Small intestine (tissue), 7 donors: ENCODE results near the gene ZNF426. TPM values are rescaled to one million over a fixed set of nuclear protein-coding genes. Genes with fewer than 3 reads are reported as not detected.

Experiments
- DNase-seq, 2 donors: peaks; one replicate each; pipeline versions ENCODE4 v3.0.0 to v3.0.0-alpha.2; 2013
- FAIRE-seq: peaks from 2 replicates; lab custom pipeline; 2012; peaks lifted over from hg19 to GRCh38; lab: Jason Lieb, UNC
- H3K27ac ChIP-seq, 3 donors: one replicate each; pipeline ENCODE4 v1.5.1; 2013; ENCODE audit warnings: low read length in 2 of 3, mild to moderate bottlenecking in 2 of 3, control low read depth in 1 of 3, inconsistent platforms in 1 of 3, low read depth in 1 of 3, moderate library complexity in 1 of 3
- H3K27me3 ChIP-seq, 3 donors: one replicate each; pipeline ENCODE4 v1.6.1; 2013; ENCODE audit warnings: low read length in 3 of 3, inconsistent platforms in 1 of 3; ENCODE audit not compliant: control insufficient read depth in 3 of 3, insufficient read depth in 3 of 3
- H3K36me3 ChIP-seq, 3 donors: one replicate each; pipeline ENCODE4 v1.6.1; 2013; ENCODE audit warnings: low read length in 3 of 3, inconsistent platforms in 1 of 3, low read depth in 1 of 3, mild to moderate bottlenecking in 1 of 3, moderate library complexity in 1 of 3; ENCODE audit not compliant: control insufficient read depth in 3 of 3, insufficient read depth in 2 of 3
- H3K4me1 ChIP-seq, 3 donors: one replicate each; pipeline ENCODE4 v1.6.1; 2013; ENCODE audit warnings: low read length in 2 of 3, inconsistent platforms in 1 of 3, low read depth in 1 of 3, mild to moderate bottlenecking in 1 of 3, moderate library complexity in 1 of 3; ENCODE audit not compliant: control insufficient read depth in 3 of 3, insufficient read depth in 2 of 3
- H3K4me3 ChIP-seq, 3 donors: one replicate each; pipeline ENCODE4 v1.5.1; 2013; ENCODE audit warnings: low read length in 3 of 3, control low read depth in 1 of 3, inconsistent platforms in 1 of 3, low read depth in 1 of 3, mild to moderate bottlenecking in 1 of 3, moderate library complexity in 1 of 3
- H3K9me3 ChIP-seq, 2 donors: one replicate each; pipeline ENCODE4 v1.6.1; 2013; ENCODE audit warnings: low read depth in 1 of 2, low read length in 1 of 2; ENCODE audit not compliant: control insufficient read depth in 2 of 2, insufficient read depth in 1 of 2
- polyA plus RNA-seq, 4 donors: library from polyadenylated mRNA; stranded (reverse) in 3 of 4; unstranded in 1 of 4; fragments of 200-250 nt in 3 of 4; fragments of 120-200 nt in 1 of 4; gene quantifications; one replicate each; pipeline versions ENCODE4 v1.2.1 to v1.2.3, GENCODE V29; 2013
- donor health status: healthy with polysubstance abuse.
- donor health status: control.
- donor health status: control.
- donor health status: Bipolar disorder and iron deficiency.
- donor health status: healthy.

ZNF426 gene
- polyA plus RNA-seq, 4 donors = 1.1 to 11.5 (median 2.8) TPM

GRCh38 chr19:9474975-9475374 lies 63.5 kb downstream of the ZNF426 start:
- FAIRE-seq = no peak
- peaks cover 0 to 20% of the 10 kb centered on the region in 2 donors for H3K9me3 ChIP-seq
- no peaks in the 10 kb centered on the region for H3K36me3 ChIP-seq
- no peaks in the 10 kb centered on the region for H3K27me3 ChIP-seq
- no peaks in the 10 kb centered on the region for H3K4me1 ChIP-seq
- H3K27ac ChIP-seq = no peak overlapping the region
- DNase-seq = no peak
- H3K4me3 ChIP-seq = no peak overlapping the region

Other genes with a start within 250 kb of the ZNF426 start
- 1 to 10 TPM in 3 of 4 donors, under 1 TPM in 1; 0.22 to 3.8 (median 1.4) TPM for gene ZNF699, start 228.8 kb downstream of the ZNF426 start, polyA plus RNA-seq
- 1 to 10 TPM; 3.8 to 9.9 (median 7.1) TPM for gene ZNF559, start 214.5 kb downstream of the ZNF426 start, polyA plus RNA-seq
- 1 to 10 TPM in 2 of 4 donors, under 1 TPM in 1, not detected in 1; 0.27 to 2.6 (median 1.0) TPM for gene ZNF177, start 175.6 kb downstream of the ZNF426 start, polyA plus RNA-seq
- 10 to 100 TPM; 14.2 to 59.7 (median 27.3) TPM for gene ZNF266, start 103.1 kb downstream of the ZNF426 start, polyA plus RNA-seq
- under 1 TPM in 1 of 4 donors, not detected in 3; 0.06 TPM for gene ZNF560, start 40.0 kb downstream of the ZNF426 start, polyA plus RNA-seq
- 10 to 100 TPM in 1 of 4 donors, 1 to 10 TPM in 3; 2.2 to 23.5 (median 4.2) TPM for gene ZNF121, start 45.9 kb upstream of the ZNF426 start, polyA plus RNA-seq
- 10 to 100 TPM; 18.6 to 37.7 (median 22.2) TPM for gene ZNF561, start 82.6 kb upstream of the ZNF426 start, polyA plus RNA-seq
- 10 to 100 TPM in 1 of 4 donors, 1 to 10 TPM in 3; 2.4 to 15.3 (median 7.4) TPM for gene ZNF562, start 136.5 kb upstream of the ZNF426 start, polyA plus RNA-seq
- 10 to 100 TPM in 1 of 4 donors, 1 to 10 TPM in 3; 2.2 to 16.7 (median 2.8) TPM for gene ZNF846, start 230.1 kb upstream of the ZNF426 start, polyA plus RNA-seq